Right lobe of liver (tissue), 4 donors: Measurements from ENCODE around the gene FAM174C.

Experiments
- POLR2A ChIP-seq: fragments of 450-650 bp; IDR thresholded peaks from one replicate; pipeline ENCODE4 v1.6.1; 2017; ENCODE audit warnings: antibody characterized with exemption, mild to moderate bottlenecking
- TF ChIP-seq, protein P1 (sequence below), 4 donors: fragments of 200-600 bp in 3 of 4; fragments of 450-650 bp in 1 of 4; IDR thresholded peaks; one replicate each; pipeline versions ENCODE4 v1.5.1 to v1.8.0; 2016 to 2022; ENCODE audit warnings: antibody characterized with exemption in 4 of 4, mild to moderate bottlenecking in 2 of 4
- donor health status: DM: no; HTN: no; CAD: no.
- donor health status: DM: no; HTN: no; CAD: no.
- donor health status: DM: no; HTN: yes; CAD: no.

DNA sequence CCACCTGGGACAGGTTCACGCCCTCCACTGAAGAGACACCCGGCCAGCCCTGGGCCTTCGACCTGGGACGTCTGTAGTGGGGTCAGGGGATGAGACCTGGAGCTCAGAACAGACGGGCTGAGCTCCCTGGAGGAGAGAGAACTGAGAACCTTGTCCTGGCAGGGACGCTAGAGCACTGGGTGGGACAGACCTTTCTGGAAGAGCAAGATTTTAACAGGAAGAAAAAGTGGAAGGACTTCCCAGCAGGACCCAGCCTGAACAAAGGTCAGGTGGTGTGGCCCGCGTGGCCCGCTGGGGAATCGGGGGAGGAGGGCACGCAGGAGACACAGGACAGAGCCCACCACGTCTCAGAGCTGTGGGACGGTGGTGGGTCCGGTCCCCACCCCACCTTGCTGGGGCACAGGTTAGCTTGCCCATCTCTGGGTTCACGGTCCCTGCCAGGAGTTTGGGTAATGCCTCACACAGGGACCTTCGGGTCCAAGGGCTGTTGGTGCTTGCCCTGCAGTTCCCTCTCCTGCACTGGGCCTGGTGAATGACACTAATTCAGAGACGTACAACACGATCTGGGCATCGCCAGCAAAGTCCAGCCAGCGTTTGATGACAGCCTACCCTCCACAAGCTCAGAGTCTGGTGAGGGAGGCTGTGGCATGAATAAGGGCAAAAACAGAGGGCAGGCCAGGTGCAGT, 9.1 kb downstream of the FAM174C start:
- TF ChIP-seq, protein P1, sequence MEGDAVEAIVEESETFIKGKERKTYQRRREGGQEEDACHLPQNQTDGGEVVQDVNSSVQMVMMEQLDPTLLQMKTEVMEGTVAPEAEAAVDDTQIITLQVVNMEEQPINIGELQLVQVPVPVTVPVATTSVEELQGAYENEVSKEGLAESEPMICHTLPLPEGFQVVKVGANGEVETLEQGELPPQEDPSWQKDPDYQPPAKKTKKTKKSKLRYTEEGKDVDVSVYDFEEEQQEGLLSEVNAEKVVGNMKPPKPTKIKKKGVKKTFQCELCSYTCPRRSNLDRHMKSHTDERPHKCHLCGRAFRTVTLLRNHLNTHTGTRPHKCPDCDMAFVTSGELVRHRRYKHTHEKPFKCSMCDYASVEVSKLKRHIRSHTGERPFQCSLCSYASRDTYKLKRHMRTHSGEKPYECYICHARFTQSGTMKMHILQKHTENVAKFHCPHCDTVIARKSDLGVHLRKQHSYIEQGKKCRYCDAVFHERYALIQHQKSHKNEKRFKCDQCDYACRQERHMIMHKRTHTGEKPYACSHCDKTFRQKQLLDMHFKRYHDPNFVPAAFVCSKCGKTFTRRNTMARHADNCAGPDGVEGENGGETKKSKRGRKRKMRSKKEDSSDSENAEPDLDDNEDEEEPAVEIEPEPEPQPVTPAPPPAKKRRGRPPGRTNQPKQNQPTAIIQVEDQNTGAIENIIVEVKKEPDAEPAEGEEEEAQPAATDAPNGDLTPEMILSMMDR (IDR thresholded peaks at IDR 0.05) = no peak
- peak; percentile 19 for TF ChIP-seq POLR2A
